Natural killer cell (primary cell): ENCODE measurements around the gene RBM47. TPM values are rescaled to one million over a fixed set of nuclear protein-coding genes. Genes with fewer than 3 reads are reported as not detected.

Source experiments
- ATAC-seq, 3 donors: fragments of 150-1000 bp in 2 of 3; fragments of 200-7000 bp in 1 of 3; cut with Tn5 transposase; 1 replicate in 1 of 3; 2 replicates in 2 of 3; pipeline ENCODE4 v1.10.0; 2021; ENCODE audit warnings: mild to moderate bottlenecking in 2 of 3, moderate library complexity in 2 of 3
- DNase-seq, 2 donors: peaks; one replicate each; pipeline versions ENCODE4 v3.0.0 to v3.0.0-alpha.2; 2013 to 2021; ENCODE audit warnings: mixed read lengths in 1 of 2
- H3K27ac ChIP-seq: one replicate; pipeline ENCODE4 v1.5.1; 2013; ENCODE audit warnings: mild to moderate bottlenecking, low read length
- H3K27me3 ChIP-seq: one replicate; pipeline ENCODE4 v1.6.1; 2013; ENCODE audit warnings: low read length; ENCODE audit not compliant: control insufficient read depth, insufficient read depth
- H3K36me3 ChIP-seq: one replicate; pipeline ENCODE4 v1.6.1; 2013; ENCODE audit warnings: low read length; ENCODE audit not compliant: control insufficient read depth, insufficient read depth
- H3K4me1 ChIP-seq: one replicate; pipeline ENCODE4 v1.6.1; 2013; ENCODE audit warnings: low read length; ENCODE audit not compliant: control insufficient read depth, insufficient read depth
- H3K4me3 ChIP-seq: one replicate; pipeline ENCODE4 v1.5.1; 2013; ENCODE audit warnings: low read length
- H3K9me3 ChIP-seq: one replicate; pipeline ENCODE4 v1.6.1; 2013; ENCODE audit warnings: low read length; ENCODE audit not compliant: control insufficient read depth, insufficient read depth
- H3K27ac Mint-ChIP-seq, 2 donors: one replicate each; pipeline ENCODE4 v1.8.0; 2022; ENCODE audit warnings: mild to moderate bottlenecking in 2 of 2, mixed read lengths in 2 of 2, moderate library complexity in 1 of 2
- H3K27me3 Mint-ChIP-seq, 2 donors: one replicate each; pipeline ENCODE4 v1.8.0; 2022; ENCODE audit warnings: low read depth in 2 of 2, mixed read lengths in 2 of 2
- H3K36me3 Mint-ChIP-seq: one replicate; pipeline ENCODE4 v1.8.0; 2022; ENCODE audit warnings: mixed read lengths
- H3K4me1 Mint-ChIP-seq, 2 donors: one replicate each; pipeline ENCODE4 v1.8.0; 2022; ENCODE audit warnings: mixed read lengths in 2 of 2
- H3K4me3 Mint-ChIP-seq: one replicate; pipeline ENCODE4 v1.8.0; 2022; ENCODE audit warnings: mild to moderate bottlenecking, moderate library complexity, mixed read lengths
- H3K9me3 Mint-ChIP-seq, 2 donors: one replicate each; pipeline ENCODE4 v1.8.0; 2022; ENCODE audit warnings: mixed read lengths in 2 of 2
- WGBS: methylation state at CpG from one replicate; pipeline ENCODE4 v1.1.7; 2013; ENCODE audit warnings: missing lambda C conversion rate; ENCODE audit not compliant: insufficient coverage; 5-methylcytosine and 5-hydroxymethylcytosine counted together
- intact Hi-C: fragments of 100-400 bp; cut with micrococcal nuclease; formaldehyde crosslinking; loops from one replicate; pipeline ENCODE4 v1.14.2; 2022
- total RNA-seq, 4 donors: library from RNA; stranded (reverse); fragments of 120-200 nt in 1 of 4; gene quantifications; one replicate each; pipeline versions ENCODE4 v1.2.3 to v1.2.4, GENCODE V29; 2013 to 2022
- TF ChIP-seq, protein P1 (sequence below): fragments of 200-600 bp; IDR thresholded peaks from one replicate; pipeline ENCODE4 v1.8.0; 2022; ENCODE audit warnings: antibody characterized with exemption

The RBM47 gene
- total RNA-seq, 3 donors from 2014 or later (not counting 1 experiment from before 2014, with no cell fraction given), result 2.0 to 7.7 (median 3.9) TPM

DNA sequence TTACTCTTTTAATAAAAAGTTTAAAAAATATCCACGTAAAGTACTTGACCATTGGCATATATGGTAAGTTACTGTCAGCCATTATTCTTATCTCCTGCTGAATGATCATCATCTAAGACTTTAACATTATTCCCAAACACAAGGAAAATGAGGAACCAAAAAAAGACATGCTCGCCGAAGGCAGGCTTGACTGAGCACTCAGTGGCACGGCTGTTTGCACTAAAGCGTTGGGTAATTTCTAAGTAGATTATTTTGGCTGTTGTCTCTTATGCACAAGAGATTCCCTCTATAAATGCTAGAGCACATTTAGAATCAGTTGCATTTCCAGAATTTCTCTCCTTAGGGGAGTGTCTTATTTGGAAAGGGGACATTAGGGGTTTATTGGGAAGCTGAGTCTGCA, 211.7 kb downstream of the RBM47 start:
- no peak for DNase-seq
- no peaks in the 10 kb centered on the region for H3K36me3 ChIP-seq
- H3K4me1 Mint-ChIP-seq, result no peaks in the 10 kb centered on the region
- intact Hi-C loops, result no loop called here
- no peak overlapping the region for H3K27ac ChIP-seq
- no peaks in the 10 kb centered on the region for H3K9me3 Mint-ChIP-seq
- no peak overlapping the region for H3K4me3 ChIP-seq
- H3K9me3 ChIP-seq, result no peaks in the 10 kb centered on the region
- WGBS, result no CpG with 5 or more reads among the region's 5 CpGs
- no peak for ATAC-seq
- H3K27me3 ChIP-seq, result no peaks in the 10 kb centered on the region
- TF ChIP-seq, protein P1, sequence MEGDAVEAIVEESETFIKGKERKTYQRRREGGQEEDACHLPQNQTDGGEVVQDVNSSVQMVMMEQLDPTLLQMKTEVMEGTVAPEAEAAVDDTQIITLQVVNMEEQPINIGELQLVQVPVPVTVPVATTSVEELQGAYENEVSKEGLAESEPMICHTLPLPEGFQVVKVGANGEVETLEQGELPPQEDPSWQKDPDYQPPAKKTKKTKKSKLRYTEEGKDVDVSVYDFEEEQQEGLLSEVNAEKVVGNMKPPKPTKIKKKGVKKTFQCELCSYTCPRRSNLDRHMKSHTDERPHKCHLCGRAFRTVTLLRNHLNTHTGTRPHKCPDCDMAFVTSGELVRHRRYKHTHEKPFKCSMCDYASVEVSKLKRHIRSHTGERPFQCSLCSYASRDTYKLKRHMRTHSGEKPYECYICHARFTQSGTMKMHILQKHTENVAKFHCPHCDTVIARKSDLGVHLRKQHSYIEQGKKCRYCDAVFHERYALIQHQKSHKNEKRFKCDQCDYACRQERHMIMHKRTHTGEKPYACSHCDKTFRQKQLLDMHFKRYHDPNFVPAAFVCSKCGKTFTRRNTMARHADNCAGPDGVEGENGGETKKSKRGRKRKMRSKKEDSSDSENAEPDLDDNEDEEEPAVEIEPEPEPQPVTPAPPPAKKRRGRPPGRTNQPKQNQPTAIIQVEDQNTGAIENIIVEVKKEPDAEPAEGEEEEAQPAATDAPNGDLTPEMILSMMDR, result no peak
- no peaks in the 10 kb centered on the region for H3K36me3 Mint-ChIP-seq
- H3K27me3 Mint-ChIP-seq, result peaks cover 0 to 7% of the 10 kb centered on the region in 2 donors
- no peaks in the 10 kb centered on the region for H3K4me1 ChIP-seq
- H3K4me3 Mint-ChIP-seq, result no peak overlapping the region
- no peak overlapping the region for H3K27ac Mint-ChIP-seq

DNA sequence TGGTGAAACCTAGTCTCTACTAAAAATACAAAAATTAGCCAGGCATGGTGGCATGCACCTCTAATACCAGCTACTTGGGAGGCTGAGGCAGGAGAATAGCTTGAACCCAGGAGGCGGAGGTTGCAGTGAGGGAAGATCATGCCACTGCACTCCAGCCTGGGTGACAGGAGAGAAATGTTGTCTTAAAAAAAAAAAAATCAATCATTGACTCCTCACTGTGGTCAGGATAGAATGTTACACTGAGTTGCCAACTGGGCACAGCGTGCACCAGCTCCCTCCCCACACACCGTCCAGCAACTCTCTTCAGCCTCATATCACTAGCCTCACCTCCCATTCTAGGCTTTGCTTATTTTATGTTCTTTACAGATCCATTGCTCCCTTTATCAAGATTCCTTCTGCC, 215.0 kb downstream of the RBM47 start:
- no peak for DNase-seq
- TF ChIP-seq, protein P1, result no peak
- Histone ChIP-seq H3K27ac (no peak overlapping the region), H3K4me1 (no peaks in the 10 kb centered on the region), H3K9me3 (no peaks in the 10 kb centered on the region), H3K36me3 (no peaks in the 10 kb centered on the region), H3K27me3 (no peaks in the 10 kb centered on the region), H3K4me3 (no peak overlapping the region)
- no peaks in the 10 kb centered on the region for H3K9me3 Mint-ChIP-seq
- no peaks in the 10 kb centered on the region for H3K36me3 Mint-ChIP-seq
- 100% methylated on average over 3 of the region's 3 CpGs for WGBS
- intact Hi-C loops, result no loop called here
- no peak overlapping the region for H3K4me3 Mint-ChIP-seq
- ATAC-seq, result no peak
- no peaks in the 10 kb centered on the region for H3K4me1 Mint-ChIP-seq
- H3K27me3 Mint-ChIP-seq, result peaks cover 0 to 7% of the 10 kb centered on the region in 2 donors
- no peak overlapping the region for H3K27ac Mint-ChIP-seq

DNA sequence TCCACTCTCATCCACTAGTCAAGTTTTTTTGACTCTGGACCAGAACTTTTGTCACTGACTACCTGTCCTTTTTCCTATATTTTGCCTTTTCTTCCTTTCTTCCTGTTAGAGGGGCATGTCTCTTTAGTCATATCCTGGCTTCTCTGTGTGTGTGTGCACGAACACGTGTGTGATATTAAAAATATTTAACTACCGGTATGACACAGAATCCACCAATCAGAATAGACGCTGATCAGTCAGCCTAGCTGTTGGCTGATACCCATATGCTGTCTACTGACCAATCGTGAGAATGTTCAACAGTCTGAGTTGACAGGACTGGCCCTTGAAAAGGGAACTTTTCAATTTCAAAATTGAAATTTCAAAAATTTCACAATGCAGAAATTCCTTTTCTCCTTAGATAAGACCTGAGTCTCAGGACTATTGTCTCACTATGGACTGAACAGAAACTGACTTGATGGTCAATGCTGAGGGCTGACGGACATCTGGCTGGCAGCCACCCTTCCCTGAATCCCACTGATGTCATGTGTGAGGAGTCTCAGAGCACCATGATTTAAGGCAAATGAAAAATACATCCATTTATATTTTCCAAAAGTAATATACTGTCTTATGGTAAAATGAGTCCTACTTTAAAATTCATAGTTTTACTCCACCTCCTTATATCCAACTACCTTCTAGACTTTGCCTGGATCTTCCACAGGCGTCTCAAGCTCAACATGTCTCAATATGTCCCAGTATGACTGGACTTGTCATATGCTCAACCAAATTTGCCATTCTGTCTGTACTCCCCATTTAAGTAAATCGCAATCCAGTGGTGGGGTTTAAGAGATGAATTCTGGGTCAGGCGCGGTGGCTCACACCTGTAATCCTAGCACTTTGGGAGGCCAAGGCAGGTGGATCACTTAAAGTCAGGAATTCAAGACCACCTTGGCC, 216.5 kb downstream of the RBM47 start:
- Histone ChIP-seq H3K9me3 (no peaks in the 10 kb centered on the region), H3K4me1 (no peaks in the 10 kb centered on the region), H3K4me3 (no peak overlapping the region), H3K36me3 (no peaks in the 10 kb centered on the region), H3K27me3 (no peaks in the 10 kb centered on the region), H3K27ac (no peak overlapping the region)
- H3K27ac Mint-ChIP-seq, result no peak overlapping the region
- no peak overlapping the region for H3K4me3 Mint-ChIP-seq
- ATAC-seq (no peak), DNase-seq (no peak)
- H3K9me3 Mint-ChIP-seq, result no peaks in the 10 kb centered on the region
- 76% methylated on average over 10 of the region's 10 CpGs for WGBS
- no peaks in the 10 kb centered on the region for H3K4me1 Mint-ChIP-seq
- TF ChIP-seq, protein P1, result no peak
- H3K36me3 Mint-ChIP-seq, result no peaks in the 10 kb centered on the region
- peaks cover 0 to 6% of the 10 kb centered on the region in 2 donors for H3K27me3 Mint-ChIP-seq
- intact Hi-C loops, result no loop called here
